Suprapubic skin (tissue), 4 donors: ENCODE data around the gene DOCK11. TPM values are rescaled to one million over a fixed set of nuclear protein-coding genes. Genes with fewer than 3 reads are reported as not detected.
"Not testable (repeated sequence)": the region's sequence is repeated elsewhere in the genome, so short reads cannot be mapped to it uniquely, and the experiment has no call there.

Experiments used
- DNase-seq, 2 donors: peaks; one replicate each; pipeline ENCODE4 v3.0.0-alpha.2; 2019; ENCODE audit warnings: low spot score in 2 of 2
- H3K27ac ChIP-seq: fragments of 200-600 bp; sonication (generic); one replicate; pipeline ENCODE4 v1.5.1; 2019
- H3K27me3 ChIP-seq: fragments of 200-600 bp; sonication (generic); one replicate; pipeline ENCODE4 v1.5.1; 2019
- H3K36me3 ChIP-seq: fragments of 200-600 bp; sonication (generic); one replicate; pipeline ENCODE4 v1.5.1; 2019
- H3K4me1 ChIP-seq: fragments of 200-600 bp; sonication (generic); one replicate; pipeline ENCODE4 v1.5.1; 2019
- H3K4me3 ChIP-seq: fragments of 200-600 bp; sonication (generic); one replicate; pipeline ENCODE4 v1.5.1; 2019; ENCODE audit warnings: mild to moderate bottlenecking
- H3K9me3 ChIP-seq: fragments of 200-600 bp; sonication (generic); one replicate; pipeline ENCODE4 v1.5.1; 2019
- CTCF ChIP-seq, 2 donors: fragments of 200-600 bp in 1 of 2; fragments of 450-650 bp in 1 of 2; sonication (generic) in 1 of 2; IDR thresholded peaks; one replicate each; pipeline ENCODE4 v1.5.1; 2016 to 2019; ENCODE audit warnings: antibody characterized with exemption in 2 of 2, mild to moderate bottlenecking in 1 of 2, moderate library complexity in 1 of 2
- EP300 ChIP-seq: sonication (generic); formaldehyde crosslinking; IDR thresholded peaks from one replicate; pipeline ENCODE4 v1.6.1; 2017; ENCODE audit warnings: antibody characterized with exemption
- POLR2A ChIP-seq, 2 donors: fragments of 450-650 bp; IDR thresholded peaks; one replicate each; pipeline ENCODE4 v1.6.1; 2017; ENCODE audit warnings: antibody characterized with exemption in 2 of 2, mild to moderate bottlenecking in 2 of 2, moderate library complexity in 2 of 2
- POLR2AphosphoS5 ChIP-seq, 3 donors: sonication (generic); formaldehyde crosslinking; IDR thresholded peaks; one replicate each; pipeline ENCODE4 v1.6.1; 2017; ENCODE audit warnings: antibody characterized with exemption in 3 of 3
- WGBS: methylation state at CpG from one replicate; pipeline ENCODE4 v1.1.5; 2018; 5-methylcytosine and 5-hydroxymethylcytosine counted together
- total RNA-seq, 4 donors: library from RNA; depleted of rRNA; stranded (reverse); fragments of >200 nt; gene quantifications; one replicate each; pipeline ENCODE4 v1.1.0, GENCODE V29; 2016

The DOCK11 gene
- total RNA-seq, 4 donors from 2014 or later, result 3.9 to 9.4 (median 5.7) TPM

GRCh38 chrX:118474586-118474985 is 21.0 kb upstream of the DOCK11 start:
- Histone ChIP-seq H3K4me1 (no peaks in the 10 kb centered on the region), H3K36me3 (no peaks in the 10 kb centered on the region), H3K27me3 (no peaks in the 10 kb centered on the region), H3K27ac (no peak overlapping the region), H3K4me3 (no peak overlapping the region), H3K9me3 (no peaks in the 10 kb centered on the region)
- no peak for DNase-seq
- TF ChIP-seq CTCF (IDR thresholded peaks at IDR 0.05), result no peak
- TF ChIP-seq EP300, result no peak
- no peak for TF ChIP-seq POLR2AphosphoS5 (IDR thresholded peaks at IDR 0.05)
- TF ChIP-seq POLR2A (IDR thresholded peaks at IDR 0.05), result no peak
- WGBS, result 58% methylated on average over 6 of the region's 6 CpGs

- Histone ChIP-seq H3K27ac (no peak overlapping the region), H3K27me3 (no peaks in the 10 kb centered on the region), H3K9me3 (no peaks in the 10 kb centered on the region), H3K4me3 (no peak overlapping the region), H3K4me1 (no peaks in the 10 kb centered on the region), H3K36me3 (no peaks in the 10 kb centered on the region)
- 68% methylated on average over 4 of the region's 4 CpGs for WGBS
- no peak for DNase-seq
- TF ChIP-seq POLR2A (IDR thresholded peaks at IDR 0.05), result no peak
- TF ChIP-seq CTCF (IDR thresholded peaks at IDR 0.05), result no peak
- no peak for TF ChIP-seq POLR2AphosphoS5 (IDR thresholded peaks at IDR 0.05)
- no peak for TF ChIP-seq EP300
Measured at GRCh38 chrX:118475903-118476302, 19.7 kb upstream of the DOCK11 start.

GRCh38 chrX:118480172-118480571 is 15.4 kb upstream of the DOCK11 start:
- DNase-seq, result no peak
- Histone ChIP-seq H3K27me3 (no peaks in the 10 kb centered on the region), H3K4me3 (no peak overlapping the region), H3K36me3 (no peaks in the 10 kb centered on the region), H3K4me1 (no peaks in the 10 kb centered on the region), H3K9me3 (no peaks in the 10 kb centered on the region), H3K27ac (no peak overlapping the region)
- WGBS, result 82% methylated on average over 1 of the region's 1 CpG
- no peak for TF ChIP-seq POLR2AphosphoS5 (IDR thresholded peaks at IDR 0.05)

GRCh38 chrX:118482384-118482783 is 13.2 kb upstream of the DOCK11 start:
- 91% methylated on average over 4 of the region's 4 CpGs for WGBS
- not testable (repeated sequence) for H3K9me3 ChIP-seq, DNase-seq, H3K27me3 ChIP-seq, H3K4me3 ChIP-seq, H3K4me1 ChIP-seq, H3K36me3 ChIP-seq, H3K27ac ChIP-seq

GRCh38 chrX:118484216-118484903 is 11.3 kb upstream of the DOCK11 start:
- Histone ChIP-seq H3K4me3 (no peak overlapping the region), H3K27ac (no peak overlapping the region), H3K4me1 (no peaks in the 10 kb centered on the region), H3K27me3 (no peaks in the 10 kb centered on the region), H3K36me3 (no peaks in the 10 kb centered on the region), H3K9me3 (no peaks in the 10 kb centered on the region)
- 69% methylated on average over 9 of the region's 9 CpGs for WGBS
- TF ChIP-seq POLR2AphosphoS5 (IDR thresholded peaks at IDR 0.05) (no peak), POLR2A (IDR thresholded peaks at IDR 0.05) (no peak), CTCF (IDR thresholded peaks at IDR 0.05) (no peak), EP300 (no peak)
- DNase-seq, result no peak

- H3K27me3 ChIP-seq, H3K36me3 ChIP-seq, H3K9me3 ChIP-seq, H3K27ac ChIP-seq, H3K4me1 ChIP-seq, DNase-seq, H3K4me3 ChIP-seq: not testable (repeated sequence)
- WGBS, result 87% methylated on average over 1 of the region's 1 CpG
Measured at GRCh38 chrX:118486693-118487092, 8.9 kb upstream of the DOCK11 start.

GRCh38 chrX:118493016-118493415 is 2.6 kb upstream of the DOCK11 start:
- Histone ChIP-seq H3K4me3 (no peak overlapping the region), H3K9me3 (no peaks in the 10 kb centered on the region), H3K4me1 (no peaks in the 10 kb centered on the region), H3K36me3 (no peaks in the 10 kb centered on the region), H3K27ac (no peak overlapping the region), H3K27me3 (no peaks in the 10 kb centered on the region)
- WGBS, result 77% methylated on average over 3 of the region's 3 CpGs
- TF ChIP-seq POLR2A (IDR thresholded peaks at IDR 0.05) (no peak), POLR2AphosphoS5 (IDR thresholded peaks at IDR 0.05) (no peak), EP300 (no peak), CTCF (IDR thresholded peaks at IDR 0.05) (no peak)
- DNase-seq, result no peak
